Stimulated activated CD4-positive, alpha-beta T cell treated with anti-CD3 and anti-CD28 coated beads, TNF-alpha, amount 100 ng/mL, for 1 hour (primary cell): ENCODE data around the gene PRKAR1A.
A peak's percentile ranks its signal among the peaks of the same experiment; 100 is the strongest.
"Not testable (repeated sequence)": the region's sequence is repeated elsewhere in the genome, so short reads cannot be mapped to it uniquely, and the experiment has no call there.

Source experiments
- DNase-seq, 3 donors: peaks; one replicate each; pipeline ENCODE4 v3.0.0-alpha.2; 2020; ENCODE audit warnings: low read depth in 3 of 3, low spot score in 1 of 3

PRKAR1A gene

DNA sequence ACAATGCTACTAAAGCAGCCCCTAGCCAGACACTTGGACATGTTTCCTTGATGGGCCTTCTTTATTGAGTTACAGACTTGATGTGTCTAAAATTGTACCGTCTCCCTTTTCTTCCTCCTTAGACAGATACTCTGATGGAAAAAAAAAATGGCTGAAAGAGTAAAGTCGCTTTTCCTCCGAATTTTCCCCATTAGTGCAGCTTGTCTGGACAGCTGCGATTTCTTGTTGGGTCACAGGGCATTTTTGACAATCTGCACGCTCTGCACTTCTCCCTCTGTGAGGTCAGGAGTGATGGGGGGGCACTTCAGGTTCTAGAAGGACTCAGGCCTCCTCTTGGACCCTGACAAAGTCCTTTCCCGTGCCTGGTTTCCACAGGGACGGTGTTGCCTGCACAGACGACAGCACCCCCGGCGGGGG is 968 bp upstream of the PRKAR1A start:
- no peak for DNase-seq

DNA sequence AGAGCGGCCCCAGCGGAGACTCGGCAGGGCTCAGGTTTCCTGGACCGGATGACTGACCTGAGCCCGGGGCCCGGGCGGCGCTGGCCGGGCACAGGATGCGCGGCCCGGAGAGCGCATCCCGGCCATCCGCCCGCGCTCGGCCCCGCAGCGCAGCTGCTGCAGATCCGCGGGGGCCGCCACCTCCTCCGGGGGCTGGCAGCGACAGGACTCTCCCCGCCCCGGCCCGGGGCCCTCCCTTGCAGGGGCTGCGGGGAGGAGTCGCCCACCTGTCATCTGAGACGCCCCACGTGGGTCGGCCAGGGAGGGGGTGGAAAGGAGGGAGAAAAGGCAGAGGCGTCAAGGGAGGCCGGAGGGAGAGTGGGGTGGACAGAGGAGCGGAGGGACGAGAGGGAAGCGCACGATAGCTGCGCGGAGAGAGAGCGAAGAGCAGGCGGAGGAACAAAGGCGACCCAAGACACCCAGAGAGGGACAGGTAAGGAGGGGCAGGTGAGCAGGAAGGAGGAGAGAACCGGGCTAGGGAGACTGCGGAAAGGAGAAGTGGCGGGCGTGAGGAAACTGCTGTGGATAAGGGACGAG is 471 bp upstream of the PRKAR1A start:
- peak in 2 of 3 donors; percentile 12 to 47 for DNase-seq

DNA sequence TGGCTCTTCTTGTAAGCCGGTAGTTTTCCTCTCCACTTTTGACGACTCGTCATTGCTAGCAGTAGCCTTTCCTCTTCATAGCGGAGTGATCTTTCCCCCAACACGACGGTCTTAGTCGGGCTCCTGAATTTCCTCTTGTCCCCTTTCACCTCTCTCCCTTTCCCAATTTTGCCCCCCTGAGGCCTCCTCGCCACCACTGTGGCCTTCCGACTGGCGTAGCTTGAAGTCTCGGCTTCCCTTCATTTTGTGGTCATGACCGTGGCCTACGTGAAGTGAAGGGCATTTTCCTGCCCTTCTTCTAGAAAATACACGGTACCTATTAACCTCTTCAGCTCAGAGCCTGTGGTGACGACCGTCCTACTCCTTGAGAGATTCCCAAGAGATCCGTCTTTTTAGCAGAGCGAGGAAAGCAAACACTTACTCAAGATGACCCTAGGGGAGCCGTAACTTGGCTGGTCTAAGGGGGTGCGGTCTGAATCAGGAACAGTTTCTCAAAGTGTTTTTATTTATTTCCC is 787 bp downstream of the PRKAR1A start:
- no peak for DNase-seq

DNA sequence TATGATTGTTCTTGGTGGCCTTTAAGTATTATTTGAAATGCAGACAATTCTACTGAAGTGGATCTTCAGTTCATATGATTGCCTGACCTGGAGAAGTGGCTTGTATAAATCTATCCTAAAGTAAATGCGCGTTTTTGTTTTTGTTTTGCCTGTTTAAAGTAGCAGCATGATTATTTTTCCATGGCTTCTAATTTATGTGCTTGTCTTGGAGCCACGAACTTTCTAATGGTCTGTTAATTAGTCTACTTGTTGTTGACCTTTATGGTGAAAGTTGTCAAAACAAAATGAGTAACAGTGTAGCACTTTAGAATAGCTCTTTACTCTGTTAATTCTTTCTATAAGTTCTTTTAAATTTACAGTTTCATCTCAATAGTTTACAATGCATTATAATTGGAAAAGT is 1.7 kb downstream of the PRKAR1A start:
- no peak for DNase-seq

DNA sequence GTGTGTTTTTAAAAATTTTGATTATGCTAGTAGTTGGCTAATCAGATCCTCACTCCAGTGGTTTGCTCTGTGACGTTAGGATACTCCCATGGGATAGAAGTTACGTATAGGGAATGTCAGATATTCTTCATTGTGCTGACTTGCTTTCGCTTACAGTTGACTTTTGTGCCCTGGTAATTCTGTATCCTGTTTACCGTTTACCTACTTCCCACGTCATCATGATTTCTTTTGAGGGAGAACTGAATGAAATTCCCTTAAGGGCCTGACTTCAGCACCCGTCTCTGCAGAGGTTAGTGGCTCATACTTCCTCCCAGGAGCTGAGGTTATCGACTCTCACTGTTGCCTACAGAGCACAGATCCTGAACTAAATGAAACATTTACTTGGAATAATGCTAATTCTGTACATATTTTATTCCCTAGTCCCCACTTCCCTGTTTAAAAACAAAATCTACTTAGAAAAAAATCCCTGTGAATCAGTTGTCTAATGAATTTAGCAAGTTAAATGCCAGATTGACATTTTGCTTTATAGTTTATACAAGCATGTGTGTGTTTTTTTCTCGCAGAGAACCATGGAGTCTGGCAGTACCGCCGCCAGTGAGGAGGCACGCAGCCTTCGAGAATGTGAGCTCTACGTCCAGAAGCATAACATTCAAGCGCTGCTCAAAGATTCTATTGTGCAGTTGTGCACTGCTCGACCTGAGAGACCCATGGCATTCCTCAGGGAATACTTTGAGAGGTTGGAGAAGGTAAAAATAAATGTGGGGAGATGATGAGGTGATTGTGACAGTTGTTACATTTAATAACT is 2.8 kb downstream of the PRKAR1A start:
- DNase-seq, result no peak

DNA sequence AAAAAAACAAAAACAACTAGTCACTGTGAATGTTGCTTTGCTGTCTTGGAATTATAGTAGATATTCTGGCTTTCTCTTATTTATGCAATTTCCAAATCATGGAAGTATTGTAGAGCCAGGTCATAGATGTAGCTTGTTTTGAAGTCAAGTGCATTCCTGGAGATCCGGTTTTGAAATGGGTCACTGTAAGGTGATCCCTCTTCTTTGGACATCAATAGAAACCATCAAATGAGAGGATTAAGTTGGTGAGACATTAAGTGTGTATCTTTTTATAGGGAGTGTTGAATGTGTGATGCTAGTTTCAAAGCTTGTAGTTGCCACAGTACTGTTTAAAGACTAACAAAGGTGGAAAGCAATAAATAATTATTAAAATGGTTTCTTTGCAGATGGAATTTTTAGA is 4.5 kb downstream of the PRKAR1A start:
- no peak for DNase-seq

DNA sequence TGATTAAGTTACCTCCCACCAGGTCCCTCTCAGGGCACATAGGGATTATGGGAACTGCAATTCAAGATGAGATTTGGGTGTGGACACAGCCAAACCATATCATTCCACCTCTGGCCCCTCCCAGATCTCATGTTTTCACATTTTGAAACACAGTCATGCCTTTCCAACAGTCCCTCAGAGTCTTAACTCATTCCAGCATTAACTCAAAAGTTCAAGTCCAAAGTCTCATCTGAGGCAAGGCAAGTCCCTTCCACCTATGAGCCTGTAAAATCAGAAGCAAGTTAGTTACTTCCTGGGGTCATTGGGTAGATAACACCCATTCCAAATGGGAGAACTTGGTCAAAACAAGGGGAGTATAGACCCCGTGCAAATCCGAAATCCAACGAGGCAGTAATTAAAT is 5.4 kb downstream of the PRKAR1A start:
- DNase-seq, result not testable (repeated sequence)

DNA sequence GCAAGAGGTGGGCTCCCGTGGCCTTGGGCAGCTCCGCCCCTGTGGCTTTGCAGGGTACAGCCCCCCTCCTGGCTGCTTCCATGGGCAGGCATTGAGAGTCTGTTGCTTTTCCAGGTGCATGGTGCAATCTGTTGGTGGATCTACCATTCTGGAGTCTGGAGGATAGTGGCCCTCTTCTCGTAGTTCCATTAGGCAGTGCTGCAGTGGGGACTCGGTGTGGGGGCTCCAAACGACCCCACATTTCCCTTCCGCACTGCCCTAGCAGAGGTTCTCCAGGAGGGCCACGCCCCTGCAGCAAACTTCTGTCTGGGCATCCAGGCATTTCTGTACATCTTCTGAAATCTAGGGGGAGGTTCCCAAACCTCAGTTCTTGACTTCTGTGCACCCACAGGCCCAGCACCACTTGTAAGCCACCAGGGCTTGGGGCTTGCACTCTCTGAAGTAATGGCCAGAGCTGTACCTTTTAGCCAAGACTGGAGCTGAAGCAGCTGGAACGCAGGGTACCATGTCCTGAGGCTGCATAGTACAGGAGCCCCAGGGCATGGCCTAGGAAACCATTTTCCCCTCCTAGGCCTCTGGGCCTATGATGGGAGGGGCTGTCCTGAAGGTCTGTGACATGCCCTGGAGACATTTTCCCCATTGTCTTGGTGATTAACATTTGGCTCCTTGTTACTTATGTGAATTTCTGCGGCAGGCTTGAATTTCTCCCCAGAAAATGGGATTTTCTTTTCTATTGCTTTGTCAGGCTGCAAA is 6.0 kb downstream of the PRKAR1A start:
- DNase-seq, result no peak

DNA sequence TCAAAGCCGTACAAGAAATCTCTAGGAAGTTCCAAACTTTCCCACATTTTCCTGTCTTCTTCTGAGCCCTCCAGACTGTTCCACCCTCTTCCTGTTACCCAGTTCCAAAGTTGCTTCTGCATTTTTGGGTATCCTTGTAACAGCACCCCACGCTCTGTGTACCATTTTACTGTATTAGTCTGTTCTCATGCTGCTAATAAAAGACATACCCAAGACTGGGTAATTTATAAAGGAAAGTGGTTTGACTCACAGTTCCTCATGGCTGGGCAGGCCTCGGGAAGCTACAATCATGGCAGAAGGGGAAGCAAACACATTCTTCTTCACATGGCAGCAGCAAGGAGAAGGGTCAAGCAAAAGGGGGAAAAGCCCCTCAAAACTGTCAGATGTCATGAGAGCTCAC is 6.8 kb downstream of the PRKAR1A start:
- DNase-seq, result not testable (repeated sequence)

DNA sequence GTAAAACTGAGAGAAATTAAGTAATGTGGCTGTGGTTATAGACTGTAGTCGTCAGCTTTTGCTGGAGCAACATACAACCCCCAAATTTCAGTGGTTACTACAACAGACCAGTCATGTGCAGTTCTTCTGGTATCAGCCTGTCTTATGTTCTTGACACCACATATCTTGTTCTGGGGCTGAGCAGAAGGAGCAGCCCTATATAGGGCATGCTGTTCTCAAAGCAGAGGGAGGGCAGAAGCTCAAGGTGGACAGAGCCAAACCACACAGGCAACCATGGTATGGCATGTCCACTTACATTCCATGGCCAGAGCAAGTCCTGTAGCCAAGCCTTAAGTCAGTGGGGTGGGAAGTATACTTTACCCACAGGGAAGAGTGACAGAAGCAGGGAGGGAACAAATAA is 7.7 kb downstream of the PRKAR1A start:
- DNase-seq, result no peak

DNA sequence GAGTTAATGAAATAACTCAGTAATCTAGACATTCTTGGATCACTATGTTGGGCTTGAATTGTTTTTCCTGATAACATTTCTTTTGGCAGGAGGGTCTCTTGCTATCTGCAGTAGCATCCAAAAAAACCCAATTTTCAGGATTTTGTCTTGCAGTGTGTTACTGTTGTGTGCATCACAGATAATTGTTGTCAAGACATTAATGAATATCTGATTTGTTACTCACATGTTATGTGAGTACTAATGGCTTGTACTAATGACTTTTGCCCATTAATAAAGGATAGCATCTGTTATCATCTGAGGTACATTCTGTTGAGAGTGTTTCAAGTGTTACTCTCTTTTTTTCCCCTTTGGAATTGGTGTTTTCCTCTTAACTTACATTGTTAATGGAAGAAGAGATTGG is 10.0 kb downstream of the PRKAR1A start:
- DNase-seq, result no peak

DNA sequence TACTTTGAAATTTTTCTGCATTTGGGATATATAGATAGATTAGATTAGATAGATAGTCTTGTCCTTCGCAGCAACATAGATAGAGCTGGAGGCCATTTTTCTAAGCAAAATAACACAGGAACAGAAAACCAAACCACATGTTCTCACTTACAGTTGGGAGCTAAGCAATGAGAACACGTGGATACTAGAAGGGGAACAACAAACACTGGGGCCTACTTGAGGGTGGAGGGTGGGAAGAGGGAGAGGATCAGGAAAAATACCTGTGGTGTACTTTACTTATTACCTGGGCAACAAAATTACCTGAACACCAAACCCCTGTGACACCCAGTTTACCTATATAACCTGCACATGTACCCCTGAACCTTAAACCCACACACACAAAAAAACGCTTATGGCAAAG is 14.3 kb downstream of the PRKAR1A start:
- no peak for DNase-seq

DNA sequence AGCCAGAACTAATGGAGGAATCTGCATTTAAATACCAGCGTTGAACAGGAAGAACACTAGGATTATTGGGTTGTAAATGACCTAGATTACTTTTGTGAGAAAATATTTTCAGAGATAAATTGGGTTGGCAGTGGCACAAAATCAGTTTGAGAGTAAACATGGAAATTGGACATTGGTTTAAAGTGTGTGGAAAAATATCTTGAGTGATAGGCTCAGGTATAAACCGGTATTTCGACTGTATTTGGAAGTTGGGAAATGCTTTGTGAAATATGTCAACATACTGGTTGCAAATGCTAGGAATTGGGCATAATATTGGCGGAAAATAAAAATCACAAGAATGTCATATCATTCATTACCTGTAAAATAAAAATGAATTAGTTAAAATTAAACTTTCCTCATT is 15.1 kb downstream of the PRKAR1A start:
- DNase-seq, result no peak

DNA sequence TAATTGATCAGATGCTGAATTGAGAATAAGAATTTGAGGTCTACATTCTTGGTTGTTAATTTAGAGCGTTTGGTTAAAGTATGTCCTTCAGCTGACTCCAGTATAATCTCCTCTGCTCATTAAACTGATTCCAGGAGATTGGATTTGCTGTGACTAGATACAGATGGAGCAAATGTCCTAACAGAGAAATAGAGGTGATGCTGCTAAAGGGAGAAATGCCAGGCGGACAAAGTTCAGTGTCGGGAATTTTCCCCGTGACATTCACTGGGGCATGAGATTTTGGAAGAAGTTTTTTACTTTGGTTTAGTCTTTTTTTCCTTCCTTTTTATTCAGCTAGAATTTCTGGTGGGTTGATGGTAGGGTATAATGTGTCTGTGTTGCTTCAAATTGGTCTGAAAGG is 19.0 kb downstream of the PRKAR1A start:
- DNase-seq, result no peak

DNA sequence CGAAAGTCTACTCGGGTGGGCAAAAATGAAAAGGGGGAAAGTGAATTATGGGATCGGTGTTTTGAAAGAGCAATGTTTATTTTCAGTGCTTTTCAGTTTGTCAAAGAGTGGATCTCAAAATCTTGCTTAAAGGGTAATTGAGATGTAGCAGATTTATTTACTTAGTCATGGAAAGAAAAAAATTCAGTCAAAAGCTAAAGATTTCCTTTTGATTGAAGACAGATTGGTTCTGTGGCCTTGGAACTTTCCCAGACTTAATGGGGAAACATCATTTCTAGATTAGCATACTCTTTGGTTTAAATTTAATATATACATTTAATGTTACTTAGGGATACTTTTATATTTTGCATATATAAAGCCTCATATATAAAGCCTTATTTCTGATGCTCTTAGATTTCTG is 20.6 kb downstream of the PRKAR1A start:
- no peak for DNase-seq

DNA sequence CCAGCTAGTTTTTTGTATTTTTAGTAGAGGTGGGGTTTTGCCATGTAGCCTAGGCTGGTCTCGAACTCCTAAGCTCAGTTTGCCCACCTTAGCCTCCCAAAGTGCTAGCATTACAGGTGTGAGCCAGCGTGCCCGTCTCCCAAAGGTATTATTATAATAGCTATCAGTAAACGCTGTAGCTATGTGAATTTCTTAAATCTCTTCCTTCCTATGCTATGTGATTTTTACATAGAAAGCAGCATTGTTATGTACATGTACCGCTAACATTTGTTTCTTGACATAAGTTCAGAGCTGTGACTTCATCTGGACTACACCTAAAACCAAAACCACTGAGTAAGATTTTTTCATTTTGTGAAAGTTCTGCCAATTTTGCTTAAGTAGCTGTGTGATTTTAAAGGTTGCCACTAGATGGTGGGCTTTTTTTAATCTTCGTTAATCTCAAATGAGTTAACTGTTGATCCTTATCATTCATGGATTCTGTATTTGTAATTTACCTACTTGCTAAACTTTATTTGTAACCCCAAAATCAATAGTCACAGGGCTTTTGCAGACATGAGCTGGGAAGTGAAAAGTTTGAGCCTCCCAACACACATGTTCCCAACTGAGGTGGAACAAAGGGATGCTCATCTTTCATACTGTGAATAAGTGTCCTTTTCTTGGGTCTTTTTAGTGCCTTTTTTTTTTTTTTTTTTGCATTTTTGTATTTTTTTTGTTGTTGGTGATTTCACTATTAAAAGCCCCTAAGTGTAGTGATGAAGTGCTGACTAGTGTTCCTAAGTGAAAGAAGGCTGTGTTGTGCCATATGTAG is 21.9 kb downstream of the PRKAR1A start:
- DNase-seq, result no peak

DNA sequence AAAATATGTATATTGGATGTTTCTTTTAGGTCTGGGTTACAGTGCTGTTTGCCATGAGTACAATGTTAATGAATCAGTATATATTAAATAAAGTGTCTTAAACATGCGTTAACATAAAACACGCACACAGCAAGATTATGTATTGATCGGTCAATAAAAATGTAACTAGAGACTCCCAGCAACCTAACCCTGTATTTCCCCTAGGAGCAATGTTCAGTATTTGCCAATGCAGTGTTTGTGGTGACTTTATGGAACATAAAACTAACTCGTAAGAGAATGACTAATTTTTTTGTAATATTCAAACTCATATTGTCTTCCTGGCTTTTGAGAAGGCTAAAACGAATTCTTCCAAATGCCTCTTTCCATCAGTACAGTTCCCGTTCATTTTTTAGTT is 22.5 kb downstream of the PRKAR1A start:
- no peak for DNase-seq

DNA sequence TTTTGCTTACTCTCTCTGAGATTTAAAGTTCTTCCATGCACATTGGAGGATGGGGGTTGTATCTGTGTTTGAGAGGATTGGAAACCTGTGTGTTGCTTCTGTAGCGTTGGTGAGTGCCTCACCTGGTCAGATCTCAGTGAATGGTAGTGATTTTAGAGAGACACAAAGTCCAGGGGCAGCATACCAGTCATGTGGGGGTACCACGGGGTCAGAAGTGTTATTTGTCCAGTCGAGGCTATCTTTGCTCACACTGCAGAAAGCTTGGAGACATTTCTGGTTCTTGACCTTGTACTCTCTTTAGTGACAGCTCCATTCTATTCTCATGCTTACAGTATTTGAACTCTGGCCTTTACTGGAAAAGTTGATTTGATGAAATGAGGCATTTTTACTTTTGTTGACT is 23.7 kb downstream of the PRKAR1A start:
- no peak for DNase-seq

DNA sequence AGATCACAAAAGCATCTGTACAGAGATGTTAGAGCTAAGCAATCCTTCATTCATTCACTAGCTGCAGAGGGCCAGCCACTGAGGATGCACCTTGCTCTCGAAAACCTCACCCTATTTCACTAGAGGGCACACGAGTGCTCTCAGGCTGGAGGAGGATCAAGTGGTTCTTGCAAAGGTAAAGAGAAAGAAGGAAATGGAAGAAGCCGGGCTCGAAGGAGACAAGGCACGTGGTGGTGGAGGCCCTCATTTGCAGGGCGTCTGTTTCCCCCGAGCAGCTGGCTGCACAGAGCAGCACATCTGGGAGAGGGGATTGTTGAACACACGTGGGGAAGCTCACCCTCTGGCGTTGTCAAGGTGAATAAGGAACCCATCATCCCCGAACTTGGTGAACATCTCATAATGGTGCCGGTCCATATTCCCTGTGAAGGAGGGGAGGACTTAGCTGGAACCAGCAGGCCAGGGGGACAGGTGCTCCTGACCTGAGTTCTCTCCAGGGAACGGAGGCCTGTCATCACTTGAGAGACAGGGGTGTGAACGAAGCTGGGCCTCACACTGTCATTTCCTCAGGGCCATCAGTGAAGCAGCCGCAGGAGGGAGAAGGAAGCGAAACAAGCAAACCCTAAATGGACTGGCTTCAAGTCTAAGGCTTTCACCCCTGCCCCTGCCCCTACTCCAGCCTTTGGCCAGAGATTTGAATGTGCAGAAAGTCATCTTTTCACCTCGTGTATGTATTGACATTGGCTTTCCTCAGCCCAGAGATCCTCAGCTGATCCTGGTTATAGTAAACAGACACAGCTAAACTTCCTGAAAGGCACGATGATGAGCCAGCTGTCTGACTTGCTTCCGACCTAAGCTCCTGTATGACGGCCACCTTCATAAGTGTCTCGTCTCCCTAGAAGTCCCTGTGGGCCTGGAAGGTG is 27.6 kb downstream of the PRKAR1A start:
- no peak for DNase-seq

DNA sequence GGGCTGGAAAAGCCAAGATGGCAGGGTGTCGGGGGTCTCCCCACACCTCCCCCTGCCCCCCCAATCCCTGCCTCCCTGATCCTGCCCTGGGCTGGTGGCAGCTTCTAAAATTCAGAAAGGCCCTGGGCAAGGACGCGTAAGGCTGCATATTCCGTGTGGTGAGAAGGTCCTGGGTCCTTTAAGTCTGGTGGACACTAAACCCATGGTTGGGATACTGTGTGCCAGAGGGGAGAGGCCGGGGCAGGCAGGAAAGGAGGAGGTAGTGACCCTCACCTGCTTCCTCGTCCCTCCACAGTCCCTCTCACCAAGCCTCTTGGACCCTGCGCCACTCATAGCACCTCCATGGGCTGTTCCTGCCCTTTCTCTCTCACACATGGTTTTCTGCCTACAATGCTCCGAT is 28.8 kb downstream of the PRKAR1A start:
- DNase-seq, result no peak
